IMR-90 (cell line): Measurements from ENCODE around the gene HTATSF1. TPM values are rescaled to one million over a fixed set of nuclear protein-coding genes. Genes with fewer than 3 reads are reported as not detected.

Experiments used
- ATAC-seq: fragments of 200-7000 bp; cut with Tn5 transposase; 2 replicates; pipeline ENCODE4 v1.9.1; 2020; ENCODE audit warnings: low read depth, mild to moderate bottlenecking, moderate library complexity
- BruUV-seq: library from RNA; stranded (reverse); fragments of 400-500 nt; replicated peaks from 2 replicates; lab custom pipeline; 2021; lab: Mats Ljungman, UMichigan
- CTCF ChIA-PET: fragments of 300-600 bp; formaldehyde crosslinking; extraction: SDS; loops from one replicate; lab custom pipeline; 2021; ENCODE audit warnings: antibody characterized with exemption; lab: Yijun Ruan, JAX
- POLR2A ChIA-PET: fragments of 300-600 bp; sonication (Branson Sonifier 250); formaldehyde crosslinking; loops from one replicate; lab custom pipeline; 2022; ENCODE audit warnings: antibody characterized with exemption; ENCODE audit not compliant: unreplicated experiment; lab: Charles Lee
- DNase-seq: peaks from one replicate; pipeline ENCODE4 v3.0.0; 2013
- H2AFZ ChIP-seq: replicated peaks from 2 replicates; pipeline ENCODE3; 2013; ENCODE audit warnings: low read length, mild to moderate bottlenecking; ENCODE audit not compliant: poor library complexity
- H2AK5ac ChIP-seq: 2 replicates; pipeline ENCODE4 v1.6.1; 2013; ENCODE audit warnings: low read depth, low read length, inconsistent platforms
- H2AK9ac ChIP-seq: replicated peaks from 2 replicates; pipeline ENCODE3; 2013; ENCODE audit warnings: mild to moderate bottlenecking, low read depth, low read length, moderate library complexity; ENCODE audit not compliant: poor library complexity
- H2BK120ac ChIP-seq: 2 replicates; pipeline ENCODE4 v1.6.1; 2013; ENCODE audit warnings: low read depth, low read length, inconsistent platforms
- H2BK15ac ChIP-seq: 3 replicates; pipeline ENCODE4 v1.6.1; 2013; ENCODE audit warnings: low read depth, low read length, inconsistent platforms
- H2BK20ac ChIP-seq: 2 replicates; pipeline ENCODE4 v1.6.1; 2013; ENCODE audit warnings: low read depth, mild to moderate bottlenecking, inconsistent platforms, low read length, moderate library complexity
- H2BK5ac ChIP-seq: 2 replicates; pipeline ENCODE4 v1.6.1; 2013; ENCODE audit warnings: mild to moderate bottlenecking, low read depth, low read length, inconsistent platforms; ENCODE audit not compliant: poor library complexity, severe bottlenecking
- H3K14ac ChIP-seq: replicated peaks from 2 replicates; pipeline ENCODE4 v1.6.1; 2013; ENCODE audit warnings: low read depth, low read length, inconsistent platforms
- H3K18ac ChIP-seq: 2 replicates; pipeline ENCODE4 v1.6.1; 2013; ENCODE audit warnings: low read depth, low read length, control low read depth
- H3K23ac ChIP-seq: 2 replicates; pipeline ENCODE4 v1.6.1; 2013; ENCODE audit warnings: low read depth, low read length, inconsistent platforms
- H3K27ac ChIP-seq: 2 replicates; pipeline ENCODE4 v1.5.1; 2013; ENCODE audit warnings: mild to moderate bottlenecking, control low read depth, low read length; ENCODE audit not compliant: insufficient read depth
- H3K27me3 ChIP-seq: 2 replicates; pipeline ENCODE4 v1.6.1; 2013; ENCODE audit warnings: low read length; ENCODE audit not compliant: control insufficient read depth, insufficient read depth
- H3K36me3 ChIP-seq: 2 replicates; pipeline ENCODE4 v1.6.1; 2013; ENCODE audit warnings: low read length, mixed read lengths; ENCODE audit not compliant: control insufficient read depth, insufficient read depth
- H3K4ac ChIP-seq: 2 replicates; pipeline ENCODE4 v1.6.1; 2013; ENCODE audit warnings: low read depth, low read length, inconsistent platforms
- H3K4me1 ChIP-seq: 2 replicates; pipeline ENCODE4 v1.6.1; 2013; ENCODE audit warnings: low read length, mixed read lengths; ENCODE audit not compliant: control insufficient read depth, insufficient read depth
- H3K4me2 ChIP-seq: 2 replicates; pipeline ENCODE4 v1.6.1; 2013; ENCODE audit warnings: low read depth, mild to moderate bottlenecking, control low read depth, low read length, moderate library complexity
- H3K4me3 ChIP-seq: 2 replicates; pipeline ENCODE4 v1.5.1; 2013; ENCODE audit warnings: low read depth, mild to moderate bottlenecking, control low read depth, low read length, moderate library complexity; ENCODE audit not compliant: insufficient read depth
- H3K56ac ChIP-seq: 2 replicates; pipeline ENCODE4 v1.6.1; 2013; ENCODE audit warnings: low read length, inconsistent platforms; ENCODE audit not compliant: insufficient read depth; ENCODE audit errors: extremely low read depth
- H3K79me1 ChIP-seq, 2 experiments: 2 replicates each; pipeline ENCODE4 v1.6.1; 2013; ENCODE audit warnings: low read length in 2 of 2, inconsistent platforms in 1 of 2, low read depth in 1 of 2
- H3K9ac ChIP-seq: 2 replicates; pipeline ENCODE4 v1.6.1; 2013; ENCODE audit warnings: low read depth, low read length, control low read depth
- H3K9me1 ChIP-seq: 2 replicates; pipeline ENCODE4 v1.6.1; 2013; ENCODE audit warnings: low read length, inconsistent platforms; ENCODE audit not compliant: insufficient read depth
- H3K9me3 ChIP-seq: 2 replicates; pipeline ENCODE4 v1.6.1; 2013; ENCODE audit warnings: low read length; ENCODE audit not compliant: control insufficient read depth, insufficient read depth
- H4K20me1 ChIP-seq: 2 replicates; pipeline ENCODE4 v1.6.1; 2013; ENCODE audit warnings: low read length, inconsistent platforms; ENCODE audit not compliant: insufficient read depth
- H4K5ac ChIP-seq: 2 replicates; pipeline ENCODE4 v1.6.1; 2013; ENCODE audit warnings: mild to moderate bottlenecking, low read depth, low read length, control low read depth
- H4K8ac ChIP-seq, 2 experiments: 2 replicates each; pipeline ENCODE4 v1.6.1; 2013; ENCODE audit warnings: low read depth in 2 of 2, low read length in 2 of 2, control low read depth in 1 of 2, inconsistent platforms in 1 of 2
- H4K91ac ChIP-seq: 2 replicates; pipeline ENCODE4 v1.6.1; 2013; ENCODE audit warnings: low read depth, low read length, inconsistent platforms; ENCODE audit not compliant: insufficient read depth
- MXI1 ChIP-seq: IDR thresholded peaks from 2 replicates; pipeline ENCODE4 v1.6.1; 2012; ENCODE audit warnings: low read depth, mild to moderate bottlenecking, low read length, moderate library complexity, borderline replicate concordance
- USF2 ChIP-seq: fragments of 150-350 bp; IDR thresholded peaks from 2 replicates; pipeline ENCODE4 v1.6.1; 2017; ENCODE audit warnings: mild to moderate bottlenecking, antibody characterized with exemption, low read length, low read depth
- WGBS, 2 experiments: methylation state at CpG; one replicate each; pipeline versions ENCODE4 v1.1.5 to v1.1.7; 2013; ENCODE audit warnings: missing lambda C conversion rate in 2 of 2; ENCODE audit not compliant: insufficient read length in 1 of 2; ENCODE audit errors: extremely low coverage in 2 of 2; 5-methylcytosine and 5-hydroxymethylcytosine counted together
- dilution Hi-C: fragments of 300-500 bp; cut with HindIII; formaldehyde crosslinking; loops from one replicate; pipeline ENCODE4 v1.14.3; 2018; ENCODE audit warnings: low sequenced_read_pairs; ENCODE audit not compliant: unreplicated experiment
- in situ Hi-C: fragments of 300-500 bp; cut with MboI; formaldehyde crosslinking; loops from 3 replicates; pipeline ENCODE4 v1.14.3; 2019; ENCODE audit warnings: low sequenced_read_pairs, inconsistent platforms, mixed read lengths
- intact Hi-C: fragments of 100-400 bp; cut with micrococcal nuclease; formaldehyde crosslinking; loops from 2 replicates; pipeline ENCODE4 v1.10.0; 2022
- polyA plus RNA-seq, 3 experiments: library from polyadenylated mRNA; depleted of rRNA; stranded (reverse); fragments of >200 nt; gene quantifications; 2 replicates each; pipeline ENCODE4 v1.2.3, GENCODE V29; 2012; ENCODE audit warnings: low replicate concordance in 1 of 3
- total RNA-seq: library from RNA; depleted of rRNA; stranded (reverse); fragments of >200 nt; gene quantifications from 2 replicates; pipeline ENCODE4 v1.2.3, GENCODE V29; 2012

HTATSF1 gene
- total and polyA plus RNA-seq, 2 of the 4 experiments (the other 2 are of a cell fraction): 6.8 to 19.0 TPM

DNA sequence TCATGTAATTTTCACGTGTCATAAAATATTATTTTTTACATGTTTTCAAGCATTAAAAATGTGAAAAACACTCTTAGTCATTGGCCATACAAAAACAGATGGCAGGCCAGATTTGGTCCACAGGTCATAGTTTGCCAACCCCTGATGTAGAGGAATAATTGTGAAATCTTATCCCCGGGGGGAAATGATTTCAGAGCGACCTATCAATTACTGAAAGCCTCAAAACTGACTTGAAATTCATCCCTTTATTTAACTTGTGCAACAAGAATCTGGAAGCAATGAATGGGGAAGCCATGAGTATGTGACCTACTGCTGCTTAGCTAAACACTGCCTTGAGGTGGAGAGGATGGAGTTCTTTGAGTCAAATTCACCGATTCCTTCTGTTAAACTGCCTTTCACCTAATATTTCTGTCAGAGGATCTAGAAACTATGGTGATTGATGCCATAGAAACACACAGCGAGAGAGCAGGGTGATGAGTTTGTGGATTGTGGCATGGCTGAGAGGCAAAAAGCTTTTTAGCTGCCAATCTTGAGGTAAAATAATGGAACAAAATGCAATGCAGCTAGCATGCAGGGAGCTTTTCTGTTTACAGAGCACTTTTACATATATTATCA lies 40.0 kb upstream of the HTATSF1 start:
- peaks cover 3% of the 10 kb centered on the region; the same call in 1 of the 2 replicates for H3K27me3 ChIP-seq
- no peak overlapping the region for H2BK5ac ChIP-seq
- TF ChIP-seq MXI1 (no peak), USF2 (no peak)
- H3K9me3 ChIP-seq: no peaks in the 10 kb centered on the region
- ChIA-PET CTCF (no interaction called here), POLR2A (no interaction called here)
- no peaks in the 10 kb centered on the region for H3K79me1 ChIP-seq
- no peaks in the 10 kb centered on the region for H3K9me1 ChIP-seq
- H4K5ac ChIP-seq: no peak overlapping the region
- H2BK120ac ChIP-seq: no peak overlapping the region
- no peak for DNase-seq
- H3K14ac ChIP-seq: no peak overlapping the region
- dilution Hi-C loops (no loop called here), intact Hi-C loops (no loop called here), in situ Hi-C loops (no loop called here)
- H3K4me2 ChIP-seq: no peak overlapping the region
- no peak overlapping the region for H4K91ac ChIP-seq
- H4K8ac ChIP-seq: no peak overlapping the region
- H3K36me3 ChIP-seq: no peaks in the 10 kb centered on the region
- H3K4me3 ChIP-seq: no peak overlapping the region
- H3K18ac ChIP-seq: no peak overlapping the region
- ATAC-seq: no peak
- H3K9ac ChIP-seq: no peak overlapping the region
- BruUV-seq: no TSS peak
- no peak overlapping the region for H2BK15ac ChIP-seq
- no peak overlapping the region for H3K4ac ChIP-seq
- WGBS, 2 experiments: no CpG with 5 or more reads among the region's 5 CpGs
- no peak overlapping the region for H2AK9ac ChIP-seq
- no peak overlapping the region for H2AK5ac ChIP-seq
- no peak overlapping the region for H2BK20ac ChIP-seq
- no peak overlapping the region for H3K27ac ChIP-seq
- no peak overlapping the region for H2AFZ ChIP-seq
- no peaks in the 10 kb centered on the region for H4K20me1 ChIP-seq
- no peaks in the 10 kb centered on the region for H3K4me1 ChIP-seq
- H3K56ac ChIP-seq: no peak overlapping the region
- H3K23ac ChIP-seq: no peak overlapping the region
